Breast epithelium (tissue), 3 donors: ENCODE results near the gene IARS2.

ENCODE experiments used
- POLR2A ChIP-seq: fragments of 450-650 bp; IDR thresholded peaks from one replicate; pipeline ENCODE4 v1.6.1; 2016; ENCODE audit warnings: antibody characterized with exemption, mild to moderate bottlenecking, moderate library complexity
- POLR2AphosphoS5 ChIP-seq, 3 donors: sonication (generic); formaldehyde crosslinking; IDR thresholded peaks; one replicate each; pipeline ENCODE4 v1.6.1; 2017; ENCODE audit warnings: antibody characterized with exemption in 3 of 3
- TF ChIP-seq, protein P1 (sequence below), 3 donors: fragments of 450-650 bp; IDR thresholded peaks; one replicate each; pipeline ENCODE4 v1.5.1; 2016 to 2017; ENCODE audit warnings: antibody characterized with exemption in 3 of 3, mild to moderate bottlenecking in 3 of 3, moderate library complexity in 3 of 3

DNA sequence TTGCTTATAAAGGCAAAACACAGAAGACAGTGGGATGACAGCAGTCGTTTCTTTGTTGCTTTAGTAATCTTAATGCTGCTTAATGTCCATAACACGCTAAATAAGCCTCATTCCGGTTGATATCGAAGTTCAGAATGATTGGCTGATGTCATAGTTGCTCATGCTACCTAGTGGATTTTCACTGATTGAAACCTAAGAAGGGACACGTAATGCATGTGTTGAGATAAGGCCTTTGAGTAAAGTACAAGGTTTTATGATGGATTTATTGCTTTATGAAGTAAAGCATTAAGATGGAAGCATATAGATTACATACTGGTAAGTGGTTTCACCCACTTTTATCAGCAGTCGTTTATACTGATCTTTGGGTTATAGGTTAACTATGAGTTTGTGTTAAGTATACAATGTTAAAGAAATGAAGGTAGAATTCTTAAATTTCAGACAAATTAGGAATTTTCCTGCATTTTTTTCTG lies 25.1 kb downstream of the IARS2 start:
- TF ChIP-seq POLR2AphosphoS5 (IDR thresholded peaks at IDR 0.05) (no peak), POLR2A (no peak)
- TF ChIP-seq, protein P1, sequence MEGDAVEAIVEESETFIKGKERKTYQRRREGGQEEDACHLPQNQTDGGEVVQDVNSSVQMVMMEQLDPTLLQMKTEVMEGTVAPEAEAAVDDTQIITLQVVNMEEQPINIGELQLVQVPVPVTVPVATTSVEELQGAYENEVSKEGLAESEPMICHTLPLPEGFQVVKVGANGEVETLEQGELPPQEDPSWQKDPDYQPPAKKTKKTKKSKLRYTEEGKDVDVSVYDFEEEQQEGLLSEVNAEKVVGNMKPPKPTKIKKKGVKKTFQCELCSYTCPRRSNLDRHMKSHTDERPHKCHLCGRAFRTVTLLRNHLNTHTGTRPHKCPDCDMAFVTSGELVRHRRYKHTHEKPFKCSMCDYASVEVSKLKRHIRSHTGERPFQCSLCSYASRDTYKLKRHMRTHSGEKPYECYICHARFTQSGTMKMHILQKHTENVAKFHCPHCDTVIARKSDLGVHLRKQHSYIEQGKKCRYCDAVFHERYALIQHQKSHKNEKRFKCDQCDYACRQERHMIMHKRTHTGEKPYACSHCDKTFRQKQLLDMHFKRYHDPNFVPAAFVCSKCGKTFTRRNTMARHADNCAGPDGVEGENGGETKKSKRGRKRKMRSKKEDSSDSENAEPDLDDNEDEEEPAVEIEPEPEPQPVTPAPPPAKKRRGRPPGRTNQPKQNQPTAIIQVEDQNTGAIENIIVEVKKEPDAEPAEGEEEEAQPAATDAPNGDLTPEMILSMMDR (IDR thresholded peaks at IDR 0.05) = no peak
